GM23248 (cell line): ENCODE data around the gene TMEM132A.

Experiments used
- EZH2 ChIP-seq: fragments of 200-600 bp; sonication (generic); IDR thresholded peaks from 2 replicates; pipeline ENCODE4 v1.6.1; 2018; ENCODE audit warnings: antibody characterized with exemption, mild to moderate bottlenecking; ENCODE audit not compliant: insufficient read depth, poor library complexity, severe bottlenecking
- EZH2phosphoT487 ChIP-seq: fragments of 200-600 bp; sonication (generic); IDR thresholded peaks from 2 replicates; pipeline ENCODE4 v1.6.1; 2018; ENCODE audit warnings: antibody characterized with exemption, moderate library complexity, mild to moderate bottlenecking, low read depth; ENCODE audit not compliant: insufficient read depth

DNA sequence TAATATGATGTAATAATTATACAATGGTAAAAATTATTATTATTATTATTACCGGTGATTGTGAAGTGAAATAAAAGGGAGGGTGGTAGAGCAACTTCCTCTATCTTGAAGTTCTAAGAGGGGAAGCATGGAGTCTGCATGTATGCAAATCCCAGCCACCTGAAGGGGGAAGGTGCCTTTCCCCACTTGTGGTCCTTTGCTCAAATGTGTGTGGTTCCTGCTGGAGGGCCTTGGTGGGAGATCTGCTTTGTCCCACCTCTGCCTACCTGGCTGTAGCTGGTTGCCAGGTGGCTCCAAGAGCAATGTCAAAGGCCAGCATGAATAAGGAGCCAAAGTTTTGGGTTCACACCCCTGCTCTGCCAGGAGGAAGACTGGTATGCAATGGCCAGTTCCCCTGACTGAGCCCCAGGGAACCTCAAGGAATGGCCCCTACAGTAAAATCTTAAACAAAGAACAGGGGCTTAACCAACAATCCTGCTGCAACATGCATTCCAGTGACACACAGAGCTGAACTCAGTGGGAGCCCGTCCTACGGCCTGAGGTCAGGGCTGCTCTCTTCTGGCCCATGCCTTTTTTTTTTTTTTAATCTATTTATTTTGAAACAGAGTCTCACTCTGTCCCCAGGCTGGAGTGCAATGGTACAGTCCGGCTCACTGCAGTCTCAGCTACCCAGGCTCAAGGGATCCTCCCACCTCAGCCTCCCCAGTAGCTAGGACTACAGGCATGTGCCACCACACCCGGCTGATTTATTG lies 8.5 kb downstream of the TMEM132A start:
- TF ChIP-seq EZH2 (no peak), EZH2phosphoT487 (no peak)
